GM21447 (cell line): ENCODE data around the gene LRRC7.

Source experiments
- ATAC-seq: cut with Tn5 transposase; IDR thresholded peaks from one replicate; pipeline ENCODE4 v1.9.1; 2021; ENCODE audit not compliant: unreplicated experiment

Gene LRRC7

DNA sequence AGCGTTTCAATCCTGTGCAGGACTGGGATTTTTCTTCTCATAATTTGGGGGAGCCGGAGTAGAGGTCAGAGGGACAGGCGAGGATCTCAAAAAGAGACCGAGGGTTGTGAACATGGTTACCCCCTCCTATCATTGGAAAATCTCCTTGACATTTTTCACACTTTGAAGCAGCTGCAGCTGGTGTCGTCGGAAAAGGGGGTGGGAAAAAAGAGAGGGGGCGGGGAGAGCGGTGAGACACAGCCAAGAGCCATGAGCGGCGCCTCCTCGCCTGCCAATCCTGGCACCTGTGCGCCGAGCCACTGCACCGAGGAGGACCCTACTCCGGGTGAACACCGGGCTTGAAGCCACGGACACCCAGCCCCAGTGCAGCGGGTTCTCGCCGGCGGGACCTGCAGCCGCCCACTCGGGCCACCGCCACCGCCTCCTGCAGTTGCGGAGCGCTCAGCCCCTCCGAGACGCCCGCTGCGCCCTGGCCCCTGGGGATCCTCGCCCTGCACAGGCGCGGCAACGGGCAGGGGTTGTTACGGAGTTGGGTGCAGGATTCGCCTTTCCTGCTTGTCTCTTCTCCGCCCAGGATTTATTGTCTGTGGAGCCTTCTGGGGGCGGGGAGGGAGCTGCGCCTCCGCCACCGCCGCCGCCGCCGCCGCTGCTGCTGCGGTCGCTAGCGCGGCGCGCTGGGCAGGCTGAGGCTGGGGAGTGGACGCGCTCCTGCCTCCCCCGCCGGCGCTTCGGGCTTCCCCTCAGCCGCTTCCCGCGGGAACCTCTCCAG lies at the start of gene LRRC7:
TSS of gene LRRC7 (plus strand) at position 271 of the 769 bp plus-strand sequence. CDS start 718 bp downstream, outside the sequence.
- no peak for ATAC-seq

- ATAC-seq: no peak
These were observed 48.7 kb upstream of the LRRC7 start for GRCh38 chr1:69519006-69519405.

GRCh38 chr1:69520326-69520725 lies 47.4 kb upstream of the LRRC7 start:
- no peak for ATAC-seq

DNA sequence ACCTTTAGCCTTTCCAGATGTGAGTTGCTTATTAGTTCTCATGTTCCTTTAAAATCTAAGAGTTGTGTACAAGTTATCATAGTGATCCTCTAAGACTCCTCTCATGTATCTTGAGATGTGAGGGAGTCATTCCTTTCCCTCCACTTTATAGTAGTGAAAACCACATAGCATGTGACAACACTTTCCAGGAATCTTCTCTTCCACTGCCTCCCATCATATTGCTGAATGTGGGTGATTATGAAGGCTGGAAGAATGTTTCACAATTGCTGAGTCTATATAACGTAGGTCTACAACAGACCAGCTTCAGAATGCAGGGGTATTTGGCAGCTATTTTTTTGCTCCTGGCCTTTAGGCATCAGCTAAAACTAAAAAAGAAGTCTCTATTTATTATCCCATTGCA lies 44.7 kb upstream of the LRRC7 start:
- ATAC-seq: no peak

GRCh38 chr1:69523461-69523860 lies 44.3 kb upstream of the LRRC7 start:
- ATAC-seq: no peak

- ATAC-seq: no peak
These were observed 43.7 kb upstream of the LRRC7 start for GRCh38 chr1:69524015-69524414.

- ATAC-seq: no peak
These were observed 40.4 kb upstream of the LRRC7 start for GRCh38 chr1:69527273-69527672.

- ATAC-seq: no peak
These were observed 39.3 kb upstream of the LRRC7 start for GRCh38 chr1:69528376-69528775.

- ATAC-seq: no peak
These were observed 34.4 kb upstream of the LRRC7 start for GRCh38 chr1:69533343-69533742.

- ATAC-seq: no peak
These were observed 32.9 kb upstream of the LRRC7 start for GRCh38 chr1:69534829-69535228.

- ATAC-seq: no peak
These were observed 32.2 kb upstream of the LRRC7 start for GRCh38 chr1:69535490-69535889.

DNA sequence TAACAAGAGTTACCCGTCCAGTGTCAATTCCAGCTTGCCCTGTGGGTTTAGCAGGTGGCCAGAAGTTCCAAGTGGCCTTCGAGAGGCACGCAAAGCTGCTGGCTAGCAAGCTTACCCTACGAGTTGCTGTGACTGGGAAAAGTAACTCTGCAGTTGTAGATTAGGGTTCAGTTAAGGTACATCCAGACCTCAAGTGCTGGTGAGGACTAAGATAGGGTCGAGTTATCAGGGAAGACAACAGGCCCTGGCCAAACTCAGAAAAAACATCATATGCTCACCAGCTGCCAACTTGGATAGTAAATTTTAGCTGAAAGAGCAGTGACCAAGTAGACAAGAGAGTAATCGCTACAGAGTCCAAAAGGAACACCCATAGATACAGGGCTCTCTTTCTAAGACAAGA lies 27.7 kb upstream of the LRRC7 start:
- no peak for ATAC-seq

DNA sequence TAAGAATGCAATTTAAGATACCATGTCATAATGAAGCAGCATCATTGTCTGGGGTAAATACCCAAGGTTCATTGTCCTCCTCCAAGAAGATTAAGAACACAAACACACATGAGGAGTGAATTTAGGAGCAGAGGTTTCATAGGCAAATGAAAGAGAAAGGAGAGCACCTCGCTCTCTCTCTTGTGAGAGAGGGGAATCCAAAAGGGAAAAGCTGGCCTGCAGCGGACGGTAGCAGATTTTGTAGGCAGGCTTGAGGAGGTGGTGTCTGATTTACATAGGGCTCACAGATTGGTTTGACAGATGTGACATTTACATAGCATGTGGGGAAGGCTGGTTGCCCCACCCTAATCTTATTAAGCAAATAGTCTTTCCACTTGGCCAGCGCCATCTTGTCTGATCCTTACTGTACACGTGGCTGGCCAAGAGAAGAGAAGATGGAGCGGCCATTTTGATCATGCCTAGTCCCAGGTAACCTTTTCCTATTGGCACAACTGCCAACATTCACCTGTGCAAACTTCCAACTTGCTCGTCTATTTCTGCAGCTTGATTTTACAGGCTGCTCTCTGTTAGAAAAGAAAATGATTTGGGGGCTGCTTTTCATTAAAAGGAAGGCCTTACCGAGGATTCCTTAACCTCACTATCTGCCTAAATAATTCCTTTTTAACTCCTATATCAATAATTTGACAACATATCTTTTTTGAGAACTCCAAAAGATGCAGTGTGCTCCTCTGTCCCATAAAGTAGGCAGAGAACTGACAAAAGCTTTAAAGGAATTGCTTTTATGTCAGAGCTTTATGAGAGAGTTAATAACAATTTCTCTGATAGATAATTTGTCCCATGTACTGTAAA lies 16.0 kb upstream of the LRRC7 start:
- ATAC-seq: no peak

DNA sequence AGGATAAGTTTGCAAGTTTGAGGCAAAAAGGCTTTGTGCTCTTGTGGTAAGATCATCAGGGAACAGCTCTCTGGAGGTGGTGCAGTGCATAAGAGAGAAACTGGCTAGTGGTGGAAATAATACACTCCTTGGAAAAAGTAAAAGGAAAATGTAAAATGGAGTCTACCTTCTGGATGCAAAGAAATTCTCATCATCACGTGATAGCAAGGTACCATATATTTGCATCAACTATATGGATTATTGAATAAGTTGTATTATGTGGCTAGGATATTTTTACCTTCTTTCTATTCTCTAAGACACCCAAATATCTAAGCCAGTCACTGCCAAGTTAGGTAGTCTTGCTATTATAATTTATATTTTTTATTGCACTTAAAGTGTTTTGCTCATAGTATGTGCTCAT lies 14.0 kb upstream of the LRRC7 start:
- no peak for ATAC-seq

DNA sequence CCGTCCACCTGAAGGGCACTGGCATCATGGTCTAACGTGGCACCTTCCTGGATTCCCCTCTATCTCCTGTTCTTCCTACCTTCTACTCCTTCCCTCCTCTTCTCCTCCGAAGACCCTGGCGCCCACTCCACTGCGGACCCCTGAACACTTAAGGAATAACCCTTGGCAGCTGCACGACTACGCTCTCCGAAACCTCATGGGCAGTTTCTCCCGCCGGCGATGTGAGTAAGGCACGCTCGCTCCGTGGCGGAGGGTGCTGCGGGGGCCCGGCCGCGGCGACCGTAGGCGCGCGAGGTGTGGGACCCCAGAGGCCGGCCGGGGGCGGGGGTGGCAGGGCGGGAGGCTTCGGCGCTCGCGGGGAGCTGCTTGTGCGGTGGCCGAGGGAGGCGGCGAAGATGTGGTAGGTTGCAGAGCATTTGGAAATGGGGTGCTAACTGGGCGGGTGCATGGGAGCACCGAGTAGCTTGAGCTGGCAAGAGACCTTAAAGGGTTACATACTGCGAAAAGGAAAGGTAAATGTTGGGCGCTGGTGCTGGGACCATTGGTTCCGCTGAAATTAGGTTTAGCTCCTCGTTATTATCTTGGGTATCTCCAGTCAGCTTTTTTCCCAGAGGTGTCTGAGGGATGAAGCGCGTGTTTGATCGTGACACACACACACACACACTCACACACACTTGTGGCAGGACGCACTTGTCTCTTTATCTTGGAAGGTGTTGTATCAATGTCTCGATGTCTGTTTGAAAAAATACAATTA lies 876 bp downstream of the LRRC7 start:
- no peak for ATAC-seq

GRCh38 chr1:69569175-69569541 lies 1.4 kb downstream of the LRRC7 start:
- no peak for ATAC-seq

GRCh38 chr1:69569576-69570328 lies 2.0 kb downstream of the LRRC7 start:
- no peak for ATAC-seq

DNA sequence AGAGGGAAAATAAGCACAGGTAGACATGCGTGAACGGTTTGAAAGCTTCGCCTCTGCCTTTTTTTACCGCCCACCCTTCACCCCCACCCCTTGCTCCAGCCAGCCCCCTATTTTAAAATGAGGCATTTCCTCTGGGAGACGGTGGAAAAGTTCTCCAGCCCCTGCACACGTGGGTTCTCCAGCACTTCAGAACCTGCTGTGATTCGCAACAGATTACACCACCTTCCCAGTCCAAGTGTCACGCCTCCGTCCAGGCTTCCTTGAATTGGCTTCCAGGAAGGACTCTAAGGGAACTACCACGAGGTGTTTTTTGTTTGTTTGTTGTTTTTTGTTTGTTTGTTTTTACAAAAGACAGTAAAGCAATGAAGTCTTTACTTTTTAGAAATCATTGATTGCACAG lies 2.6 kb downstream of the LRRC7 start:
- no peak for ATAC-seq

- no peak for ATAC-seq
These were observed 5.2 kb downstream of the LRRC7 start for GRCh38 chr1:69572921-69573320.

- no peak for ATAC-seq
These were observed 6.2 kb downstream of the LRRC7 start for GRCh38 chr1:69573911-69574310.

GRCh38 chr1:69585666-69586065 lies 17.9 kb downstream of the LRRC7 start:
- no peak for ATAC-seq
